HFF-Myc (cell line): Measurements from ENCODE around the gene ITGA4.
A peak's percentile ranks its signal among the peaks of the same experiment; 100 is the strongest.

Experiments used
- DNase-seq: peaks from one replicate; pipeline ENCODE4 v3.0.0-alpha.2; 2011; ENCODE audit warnings: low read depth; ENCODE audit errors: extremely low read depth
- H3K4me3 ChIP-seq: replicated peaks from 2 replicates; pipeline ENCODE4 v1.5.1; 2011; ENCODE audit warnings: low read depth, mild to moderate bottlenecking, control low read depth, low read length
- TF ChIP-seq, protein P1 (sequence below): IDR thresholded peaks from 2 replicates; pipeline ENCODE4 v1.5.1; 2012; ENCODE audit warnings: mild to moderate bottlenecking, low read depth, low read length, control low read depth; ENCODE audit errors: missing control alignments

The ITGA4 gene

DNA sequence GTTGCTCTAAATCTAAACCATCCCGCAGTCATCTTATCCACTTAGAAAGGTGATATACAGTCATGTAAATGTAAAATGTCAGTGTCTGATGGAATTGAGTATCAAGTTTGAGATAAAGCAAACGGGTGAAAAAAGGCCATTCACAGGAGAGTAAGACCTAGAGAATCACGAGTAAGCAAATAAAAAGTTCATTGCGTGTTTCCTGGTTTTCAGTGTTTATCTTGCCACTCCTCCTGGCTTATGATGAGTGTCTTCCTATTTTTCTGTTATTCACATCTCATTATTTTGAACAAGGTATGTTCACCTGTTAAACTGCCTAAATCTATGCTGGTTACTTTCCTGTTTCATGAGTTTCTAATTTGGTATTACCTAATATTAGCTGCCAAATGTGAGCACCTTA is 68.8 kb downstream of the ITGA4 start:
- DNase-seq: no peak
- H3K4me3 ChIP-seq: no peak overlapping the region
- TF ChIP-seq, protein P1, sequence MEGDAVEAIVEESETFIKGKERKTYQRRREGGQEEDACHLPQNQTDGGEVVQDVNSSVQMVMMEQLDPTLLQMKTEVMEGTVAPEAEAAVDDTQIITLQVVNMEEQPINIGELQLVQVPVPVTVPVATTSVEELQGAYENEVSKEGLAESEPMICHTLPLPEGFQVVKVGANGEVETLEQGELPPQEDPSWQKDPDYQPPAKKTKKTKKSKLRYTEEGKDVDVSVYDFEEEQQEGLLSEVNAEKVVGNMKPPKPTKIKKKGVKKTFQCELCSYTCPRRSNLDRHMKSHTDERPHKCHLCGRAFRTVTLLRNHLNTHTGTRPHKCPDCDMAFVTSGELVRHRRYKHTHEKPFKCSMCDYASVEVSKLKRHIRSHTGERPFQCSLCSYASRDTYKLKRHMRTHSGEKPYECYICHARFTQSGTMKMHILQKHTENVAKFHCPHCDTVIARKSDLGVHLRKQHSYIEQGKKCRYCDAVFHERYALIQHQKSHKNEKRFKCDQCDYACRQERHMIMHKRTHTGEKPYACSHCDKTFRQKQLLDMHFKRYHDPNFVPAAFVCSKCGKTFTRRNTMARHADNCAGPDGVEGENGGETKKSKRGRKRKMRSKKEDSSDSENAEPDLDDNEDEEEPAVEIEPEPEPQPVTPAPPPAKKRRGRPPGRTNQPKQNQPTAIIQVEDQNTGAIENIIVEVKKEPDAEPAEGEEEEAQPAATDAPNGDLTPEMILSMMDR: no peak

- TF ChIP-seq, protein P1: no peak
- no peak overlapping the region for H3K4me3 ChIP-seq
- no peak for DNase-seq
These were observed 69.9 kb downstream of the ITGA4 start for GRCh38 chr2:181527058-181527457.

DNA sequence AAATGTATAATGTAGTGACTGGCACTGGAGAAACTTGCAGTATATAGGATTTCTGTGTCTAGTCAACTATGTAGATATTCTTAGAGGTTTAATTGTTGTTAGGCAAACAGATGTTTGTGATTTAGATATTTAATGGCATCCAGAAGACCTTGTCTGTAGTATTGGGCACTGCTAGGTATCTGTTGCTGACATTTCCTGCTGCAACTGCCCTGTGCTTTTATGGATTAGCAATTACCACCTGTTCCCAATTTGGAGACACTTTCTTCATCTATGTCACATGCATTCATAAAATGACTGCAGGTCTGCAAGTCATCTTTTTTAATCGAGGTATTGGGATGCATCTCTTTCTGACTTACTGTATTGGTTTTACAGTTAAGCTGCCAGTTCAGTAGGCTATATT is 71.3 kb downstream of the ITGA4 start:
- TF ChIP-seq, protein P1: no peak

GRCh38 chr2:181536730-181537129 is 79.5 kb downstream of the ITGA4 start:
- no peak for DNase-seq
- TF ChIP-seq, protein P1: no peak
- no peak overlapping the region for H3K4me3 ChIP-seq

More for the DNA sequence above, 71.3 kb downstream of the ITGA4 start:
- peak; percentile 21 for DNase-seq
- no peak overlapping the region for H3K4me3 ChIP-seq

DNA sequence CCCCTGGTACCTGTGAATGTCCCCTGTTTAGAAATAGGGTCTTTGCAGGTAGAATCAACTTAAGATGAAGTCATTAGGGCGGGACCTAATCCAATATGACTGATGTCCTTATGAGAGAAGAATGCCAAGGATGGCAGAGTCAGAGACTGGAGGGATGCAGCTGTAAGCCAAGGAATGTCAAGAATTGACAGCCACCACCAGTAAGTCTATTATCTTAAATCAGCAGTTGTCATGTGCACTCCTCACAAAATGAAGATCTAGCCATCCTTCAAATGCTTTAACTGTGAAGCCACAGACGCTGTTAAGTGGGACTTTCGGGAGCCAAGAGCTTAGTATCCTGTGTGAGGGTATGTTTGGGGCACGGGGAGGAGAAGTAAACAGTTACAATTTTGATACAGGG is 83.2 kb downstream of the ITGA4 start:
- DNase-seq: no peak
- no peak overlapping the region for H3K4me3 ChIP-seq
- TF ChIP-seq, protein P1: no peak

- TF ChIP-seq, protein P1: no peak
- no peak overlapping the region for H3K4me3 ChIP-seq
- DNase-seq: no peak
These were observed 85.0 kb downstream of the ITGA4 start for GRCh38 chr2:181542170-181542569.

- DNase-seq: no peak
- H3K4me3 ChIP-seq: no peak overlapping the region
- TF ChIP-seq, protein P1: no peak
These were observed 88.9 kb downstream of the ITGA4 start for GRCh38 chr2:181546086-181546485.
